Activated CD4-positive, alpha-beta T cell treated with anti-CD3 and anti-CD28 coated beads, Interleukin-2, amount 10 ng/mL, durations not matched to agents 24 days and 14 days (primary cell): ENCODE data around the gene ALDH16A1. TPM values are rescaled to one million over a fixed set of nuclear protein-coding genes. Genes with fewer than 3 reads are reported as not detected.
A peak's percentile ranks its signal among the peaks of the same experiment; 100 is the strongest.

Source experiments
- DNase-seq: peaks from one replicate; pipeline ENCODE4 v3.0.0; 2022
- H3K27ac Mint-ChIP-seq: one replicate; pipeline ENCODE4 v1.8.0; 2022; ENCODE audit warnings: mild to moderate bottlenecking, mixed read lengths
- H3K27me3 Mint-ChIP-seq: one replicate; pipeline ENCODE4 v1.8.0; 2022; ENCODE audit warnings: mixed read lengths
- H3K36me3 Mint-ChIP-seq: one replicate; pipeline ENCODE4 v1.8.0; 2022; ENCODE audit warnings: low read depth, mild to moderate bottlenecking, mixed read lengths
- H3K4me1 Mint-ChIP-seq: one replicate; pipeline ENCODE4 v1.8.0; 2021; ENCODE audit warnings: mixed read lengths
- H3K4me3 Mint-ChIP-seq: one replicate; pipeline ENCODE4 v1.8.0; 2022; ENCODE audit warnings: mild to moderate bottlenecking, moderate library complexity, mixed read lengths
- H3K9me3 Mint-ChIP-seq: one replicate; pipeline ENCODE4 v1.8.0; 2021; ENCODE audit warnings: mixed read lengths
- intact Hi-C: fragments of 100-400 bp; cut with micrococcal nuclease; formaldehyde crosslinking; loops from one replicate; pipeline ENCODE4 v1.15.1; 2023
- total RNA-seq: library from RNA; stranded (reverse); gene quantifications from 2 replicates; pipeline ENCODE4 v1.2.3, GENCODE V29; 2022

ALDH16A1 gene
- total RNA-seq, 1 donor from 2014 or later: 27.2 TPM

- peaks cover 50% of the 10 kb centered on the region for H3K36me3 Mint-ChIP-seq
- peak overlapping the region; percentile 99 for H3K27ac Mint-ChIP-seq
- peaks cover 57% of the 10 kb centered on the region for H3K4me1 Mint-ChIP-seq
- intact Hi-C loops: loop anchor here (2.0 kb wide), 2 partner anchors 45 to 179 kb away; partner anchors contain the start of genes ALDH16A1 and PRMT1
- DNase-seq: peak; percentile 73
- H3K9me3 Mint-ChIP-seq: no peaks in the 10 kb centered on the region
- H3K27me3 Mint-ChIP-seq: no peaks in the 10 kb centered on the region
- peak overlapping the region; percentile 98 for H3K4me3 Mint-ChIP-seq
Observed at GRCh38 chr19:49497789-49498103, 44.7 kb downstream of the ALDH16A1 start.

GRCh38 chr19:49498475-49498874 lies 45.5 kb downstream of the ALDH16A1 start:
- H3K27ac Mint-ChIP-seq: peak overlapping the region; percentile 99
- intact Hi-C loops: no loop called here
- no peaks in the 10 kb centered on the region for H3K27me3 Mint-ChIP-seq
- peak; percentile 69 for DNase-seq
- peak overlapping the region; percentile 98 for H3K4me3 Mint-ChIP-seq
- H3K4me1 Mint-ChIP-seq: peaks cover 55% of the 10 kb centered on the region
- H3K36me3 Mint-ChIP-seq: peaks cover 44% of the 10 kb centered on the region
- no peaks in the 10 kb centered on the region for H3K9me3 Mint-ChIP-seq

GRCh38 chr19:49499030-49499670 lies 46.1 kb downstream of the ALDH16A1 start:
- peaks cover 43% of the 10 kb centered on the region for H3K36me3 Mint-ChIP-seq
- H3K27me3 Mint-ChIP-seq: no peaks in the 10 kb centered on the region
- H3K27ac Mint-ChIP-seq: peak overlapping the region; percentile 99
- DNase-seq: peak; percentile 82
- intact Hi-C loops: no loop called here
- no peaks in the 10 kb centered on the region for H3K9me3 Mint-ChIP-seq
- peak overlapping the region; percentile 98 for H3K4me3 Mint-ChIP-seq
- H3K4me1 Mint-ChIP-seq: peaks cover 53% of the 10 kb centered on the region

- Mint-ChIP-seq H3K4me1 (peaks cover 50% of the 10 kb centered on the region), H3K36me3 (peaks cover 25% of the 10 kb centered on the region), H3K9me3 (no peaks in the 10 kb centered on the region), H3K27me3 (no peaks in the 10 kb centered on the region), H3K27ac (no peak overlapping the region), H3K4me3 (no peak overlapping the region)
- peak; percentile 90 for DNase-seq
- intact Hi-C loops: no loop called here
Observed at GRCh38 chr19:49502866-49503581, 50.0 kb downstream of the ALDH16A1 start.

GRCh38 chr19:49503582-49503962 lies 50.5 kb downstream of the ALDH16A1 start:
- Mint-ChIP-seq H3K4me1 (peaks cover 47% of the 10 kb centered on the region), H3K36me3 (peaks cover 20% of the 10 kb centered on the region), H3K4me3 (no peak overlapping the region), H3K27ac (no peak overlapping the region), H3K9me3 (no peaks in the 10 kb centered on the region), H3K27me3 (no peaks in the 10 kb centered on the region)
- intact Hi-C loops: no loop called here
- no peak for DNase-seq

- DNase-seq: peak; percentile 94
- no peaks in the 10 kb centered on the region for H3K9me3 Mint-ChIP-seq
- H3K4me3 Mint-ChIP-seq: no peak overlapping the region
- peaks cover 25% of the 10 kb centered on the region for H3K4me1 Mint-ChIP-seq
- H3K27me3 Mint-ChIP-seq: no peaks in the 10 kb centered on the region
- intact Hi-C loops: loop anchor here (1.0 to 2.0 kb wide), 3 partner anchors 20 to 64 kb away; no protein-coding TSS in a partner anchor
- no peaks in the 10 kb centered on the region for H3K36me3 Mint-ChIP-seq
- no peak overlapping the region for H3K27ac Mint-ChIP-seq
Observed at GRCh38 chr19:49506575-49507105, 53.6 kb downstream of the ALDH16A1 start.

GRCh38 chr19:49507803-49508494 lies 54.9 kb downstream of the ALDH16A1 start:
- no peak for DNase-seq
- intact Hi-C loops: loop anchor here (2.0 kb wide), 1 partner anchor 19 kb away; no protein-coding TSS in a partner anchor
- Mint-ChIP-seq H3K9me3 (no peaks in the 10 kb centered on the region), H3K36me3 (no peaks in the 10 kb centered on the region), H3K4me1 (peaks cover 21% of the 10 kb centered on the region), H3K4me3 (no peak overlapping the region), H3K27me3 (peaks cover 3% of the 10 kb centered on the region), H3K27ac (no peak overlapping the region)

- DNase-seq: peak; percentile 69
- Mint-ChIP-seq H3K9me3 (no peaks in the 10 kb centered on the region), H3K4me1 (peaks cover 18% of the 10 kb centered on the region), H3K36me3 (no peaks in the 10 kb centered on the region), H3K27ac (peak overlapping the region; percentile 66), H3K27me3 (peaks cover 7% of the 10 kb centered on the region), H3K4me3 (peak overlapping the region; percentile 75)
- intact Hi-C loops: no loop called here
Observed at GRCh38 chr19:49512970-49513745, 60.1 kb downstream of the ALDH16A1 start.

- Mint-ChIP-seq H3K4me1 (peaks cover 18% of the 10 kb centered on the region), H3K27ac (peak overlapping the region; percentile 66)
- intact Hi-C loops: no loop called here
Observed at GRCh38 chr19:49513746-49514118, 60.7 kb downstream of the ALDH16A1 start.

GRCh38 chr19:49514151-49514550 lies 61.1 kb downstream of the ALDH16A1 start:
- H3K9me3 Mint-ChIP-seq: no peaks in the 10 kb centered on the region
- no peaks in the 10 kb centered on the region for H3K36me3 Mint-ChIP-seq
- DNase-seq: no peak
- peaks cover 18% of the 10 kb centered on the region for H3K4me1 Mint-ChIP-seq
- intact Hi-C loops: no loop called here
- no peak overlapping the region for H3K27ac Mint-ChIP-seq
- peaks cover 8% of the 10 kb centered on the region for H3K27me3 Mint-ChIP-seq
- H3K4me3 Mint-ChIP-seq: peak overlapping the region; percentile 75

More at GRCh38 chr19:49513746-49514118, 60.7 kb downstream of the ALDH16A1 start:
- peak overlapping the region; percentile 75 for H3K4me3 Mint-ChIP-seq
- H3K9me3 Mint-ChIP-seq: no peaks in the 10 kb centered on the region
- no peaks in the 10 kb centered on the region for H3K36me3 Mint-ChIP-seq
- peaks cover 7% of the 10 kb centered on the region for H3K27me3 Mint-ChIP-seq
- DNase-seq: peak; percentile 59

GRCh38 chr19:49515767-49516166 lies 62.7 kb downstream of the ALDH16A1 start:
- Mint-ChIP-seq H3K4me1 (peaks cover 18% of the 10 kb centered on the region), H3K27ac (no peak overlapping the region), H3K4me3 (no peak overlapping the region), H3K27me3 (peaks cover 10% of the 10 kb centered on the region), H3K9me3 (no peaks in the 10 kb centered on the region), H3K36me3 (no peaks in the 10 kb centered on the region)
- intact Hi-C loops: no loop called here
- no peak for DNase-seq

- intact Hi-C loops: no loop called here
Observed at GRCh38 chr19:49518033-49518432, 65.0 kb downstream of the ALDH16A1 start.

More at GRCh38 chr19:49518033-49518432, 65.0 kb downstream of the ALDH16A1 start:
- Mint-ChIP-seq H3K27ac (no peak overlapping the region), H3K9me3 (no peaks in the 10 kb centered on the region), H3K27me3 (peaks cover 6% of the 10 kb centered on the region), H3K4me1 (peaks cover 7% of the 10 kb centered on the region), H3K36me3 (no peaks in the 10 kb centered on the region), H3K4me3 (no peak overlapping the region)
- DNase-seq: no peak
